Fibroblast of pulmonary artery (primary cell): ENCODE measurements around the gene SYNRG.

Experiments used
- DNase-seq: peaks from one replicate; pipeline ENCODE4 v3.0.0-alpha.2; 2010; ENCODE audit warnings: low read depth
- H3K4me3 ChIP-seq: replicated peaks from 2 replicates; pipeline ENCODE4 v1.5.1; 2011; ENCODE audit warnings: low read depth, mild to moderate bottlenecking, control low read depth, low read length, moderate library complexity
- TF ChIP-seq, protein P1 (sequence below): IDR thresholded peaks from 2 replicates; pipeline ENCODE4 v1.5.1; 2011; ENCODE audit warnings: mild to moderate bottlenecking, control low read depth, low read length, inconsistent platforms; ENCODE audit errors: missing control alignments

Gene SYNRG

DNA sequence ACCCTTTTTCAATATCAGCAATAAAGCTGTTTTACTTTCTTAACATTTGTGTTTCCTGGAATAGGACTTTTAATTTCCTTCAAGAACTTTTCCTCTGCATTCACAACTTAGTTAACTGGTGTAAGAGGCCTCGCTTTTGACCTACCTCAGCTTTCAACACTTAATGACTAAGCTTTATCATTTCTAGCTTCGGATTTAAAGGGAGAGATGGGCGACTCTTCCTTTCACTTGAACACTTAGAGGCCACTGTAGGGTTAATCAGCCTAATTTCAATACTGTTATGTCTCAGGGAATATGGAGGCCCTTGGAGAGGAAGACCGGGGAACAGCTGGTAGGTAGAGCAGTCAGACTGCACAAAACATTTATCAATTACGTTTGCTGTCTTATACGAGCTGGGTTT, 4.7 kb downstream of the SYNRG start:
- TF ChIP-seq, protein P1, sequence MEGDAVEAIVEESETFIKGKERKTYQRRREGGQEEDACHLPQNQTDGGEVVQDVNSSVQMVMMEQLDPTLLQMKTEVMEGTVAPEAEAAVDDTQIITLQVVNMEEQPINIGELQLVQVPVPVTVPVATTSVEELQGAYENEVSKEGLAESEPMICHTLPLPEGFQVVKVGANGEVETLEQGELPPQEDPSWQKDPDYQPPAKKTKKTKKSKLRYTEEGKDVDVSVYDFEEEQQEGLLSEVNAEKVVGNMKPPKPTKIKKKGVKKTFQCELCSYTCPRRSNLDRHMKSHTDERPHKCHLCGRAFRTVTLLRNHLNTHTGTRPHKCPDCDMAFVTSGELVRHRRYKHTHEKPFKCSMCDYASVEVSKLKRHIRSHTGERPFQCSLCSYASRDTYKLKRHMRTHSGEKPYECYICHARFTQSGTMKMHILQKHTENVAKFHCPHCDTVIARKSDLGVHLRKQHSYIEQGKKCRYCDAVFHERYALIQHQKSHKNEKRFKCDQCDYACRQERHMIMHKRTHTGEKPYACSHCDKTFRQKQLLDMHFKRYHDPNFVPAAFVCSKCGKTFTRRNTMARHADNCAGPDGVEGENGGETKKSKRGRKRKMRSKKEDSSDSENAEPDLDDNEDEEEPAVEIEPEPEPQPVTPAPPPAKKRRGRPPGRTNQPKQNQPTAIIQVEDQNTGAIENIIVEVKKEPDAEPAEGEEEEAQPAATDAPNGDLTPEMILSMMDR: no peak
- DNase-seq: no peak
- H3K4me3 ChIP-seq: no peak overlapping the region

DNA sequence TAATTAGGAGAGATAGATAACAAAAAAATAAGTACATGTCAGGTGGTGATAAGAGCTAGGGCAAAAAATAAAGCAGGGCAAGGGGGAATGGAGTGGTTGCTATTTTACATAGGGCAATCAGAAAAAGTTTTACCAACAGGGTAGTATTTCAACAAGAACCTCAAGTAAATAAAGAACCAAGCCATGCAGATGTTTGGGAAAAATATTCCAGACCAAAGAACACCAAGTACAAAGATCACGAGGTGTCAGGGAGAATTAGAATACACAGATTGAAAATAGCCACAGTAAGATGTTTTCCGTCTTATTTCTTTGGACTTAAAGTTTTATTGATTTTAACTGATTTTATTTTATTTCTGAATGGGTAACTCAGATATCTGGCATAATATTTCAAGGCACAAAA, 11.1 kb downstream of the SYNRG start:
- no peak overlapping the region for H3K4me3 ChIP-seq
- DNase-seq: no peak
- TF ChIP-seq, protein P1: no peak

DNA sequence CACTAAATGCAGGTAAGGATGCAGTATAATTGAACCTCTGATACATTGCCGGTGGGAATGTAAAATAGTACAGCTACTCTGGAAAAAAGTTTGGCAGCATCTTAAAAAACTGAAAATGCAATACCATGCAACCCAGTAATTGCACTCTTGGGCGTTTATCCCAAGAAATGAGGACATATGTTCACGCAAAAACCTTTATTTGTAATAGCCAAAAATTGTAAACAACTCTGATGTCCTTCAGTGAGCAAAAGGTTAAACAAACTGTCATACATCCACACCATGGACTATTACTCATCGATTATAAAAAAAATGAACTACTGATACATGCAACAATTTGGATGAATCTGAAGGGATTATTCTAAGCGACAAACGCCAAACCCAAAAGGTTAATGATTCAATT, 16.9 kb downstream of the SYNRG start:
- no peak for DNase-seq
- no peak overlapping the region for H3K4me3 ChIP-seq
- TF ChIP-seq, protein P1: no peak

DNA sequence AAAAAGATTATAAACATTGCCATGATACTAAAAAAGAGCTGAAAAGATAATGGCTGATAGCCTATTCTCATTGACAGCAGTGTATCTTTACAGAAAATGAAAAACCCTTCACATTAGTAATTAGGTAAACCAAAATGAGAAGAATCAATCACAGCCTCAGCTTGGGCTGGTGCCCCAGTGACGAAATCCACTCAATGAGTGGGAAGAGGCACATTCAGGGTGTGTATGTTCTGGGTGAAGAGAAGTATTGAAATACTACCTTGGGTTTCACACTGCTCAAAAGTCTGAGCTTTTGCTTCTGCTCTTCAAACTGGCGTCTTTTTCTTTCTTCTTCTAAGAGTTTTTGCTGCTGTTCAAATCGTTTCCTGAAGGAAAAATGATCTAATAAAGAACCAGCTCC, 24.2 kb downstream of the SYNRG start:
- H3K4me3 ChIP-seq: no peak overlapping the region
- TF ChIP-seq, protein P1: no peak

DNA sequence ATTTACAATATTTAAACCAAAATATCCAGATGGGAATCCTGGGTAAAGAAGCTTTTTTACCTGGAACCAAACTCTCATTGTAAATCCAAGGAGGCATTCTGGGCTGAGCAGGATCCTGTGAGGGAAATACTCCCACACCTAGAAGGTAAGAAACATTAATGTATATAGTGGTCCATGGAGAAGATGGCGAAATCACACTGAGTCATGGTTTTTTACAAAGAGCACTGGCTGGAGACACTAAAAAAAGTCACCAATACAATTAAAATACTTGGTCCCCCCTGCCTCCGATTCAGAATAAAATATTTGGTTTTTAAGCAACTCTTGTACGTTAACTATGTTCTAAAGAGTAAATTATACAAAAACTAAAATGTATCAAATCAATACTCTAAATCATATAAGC, 32.9 kb downstream of the SYNRG start:
- no peak overlapping the region for H3K4me3 ChIP-seq
- TF ChIP-seq, protein P1: no peak
- DNase-seq: peak; percentile 43

More for the DNA sequence above, 24.2 kb downstream of the SYNRG start:
- DNase-seq: no peak

DNA sequence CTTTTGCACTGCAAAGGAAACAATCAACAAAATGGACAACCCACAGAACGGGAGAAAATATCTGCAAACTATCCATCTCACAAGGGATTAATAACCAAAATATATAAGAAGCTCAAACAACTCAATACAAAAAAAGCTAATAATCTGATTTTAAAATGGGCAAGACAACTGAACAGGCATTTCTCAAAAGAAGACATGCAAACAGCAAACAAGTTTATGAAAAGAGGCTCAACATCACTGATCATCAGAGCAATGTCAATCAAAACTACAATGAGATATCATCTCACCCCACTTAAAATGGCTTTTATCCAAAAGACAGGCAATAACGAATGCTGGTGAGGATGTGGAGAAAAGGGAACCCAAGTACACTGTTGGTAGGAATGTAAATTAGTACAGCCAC, 34.8 kb downstream of the SYNRG start:
- no peak overlapping the region for H3K4me3 ChIP-seq
- DNase-seq: no peak
- TF ChIP-seq, protein P1: no peak

DNA sequence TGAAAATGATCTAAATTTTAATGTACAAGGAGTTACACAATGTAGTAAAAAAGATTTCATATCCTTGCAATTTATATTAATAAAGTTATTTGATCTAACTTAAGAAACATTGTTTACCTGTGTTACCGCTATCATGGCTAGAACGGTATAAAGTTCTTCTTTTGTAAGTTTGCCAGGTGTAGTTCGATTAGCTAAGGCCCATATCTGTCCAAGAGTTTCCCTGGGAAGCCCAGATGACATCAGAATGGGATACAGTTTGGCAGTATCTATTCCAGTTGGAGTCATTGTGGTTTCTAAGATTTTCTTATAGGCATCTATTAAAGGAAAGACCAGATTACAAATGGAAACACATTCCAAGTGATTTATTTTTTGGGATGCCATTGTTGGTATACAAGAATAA, 37.5 kb downstream of the SYNRG start:
- no peak overlapping the region for H3K4me3 ChIP-seq
- DNase-seq: no peak
- TF ChIP-seq, protein P1: no peak
